Thyroid gland (tissue), 4 donors: ENCODE results near the gene LPA.

Experiments
- CTCF ChIP-seq, 6 experiments: fragments of 200-600 bp in 3 of 6; fragments of 450-650 bp in 3 of 6; sonication (generic) in 3 of 6; IDR thresholded peaks; one replicate each; pipeline ENCODE4 v1.5.1; 2016 to 2019; ENCODE audit warnings: antibody characterized with exemption in 6 of 6, mild to moderate bottlenecking in 2 of 6, inconsistent platforms in 1 of 6, moderate library complexity in 1 of 6
- POLR2A ChIP-seq, 2 donors: fragments of 450-650 bp; IDR thresholded peaks; one replicate each; pipeline ENCODE4 v1.6.1; 2017; ENCODE audit warnings: antibody characterized with exemption in 2 of 2, mild to moderate bottlenecking in 2 of 2, moderate library complexity in 1 of 2

- TF ChIP-seq CTCF (IDR thresholded peaks at IDR 0.05) = no peak
- TF ChIP-seq POLR2A (IDR thresholded peaks at IDR 0.05) = no peak
Measured at GRCh38 chr6:160507420-160507819, 156.7 kb downstream of the LPA start.
